ENCODE data around the gene PAK4. TPM values are rescaled to one million over a fixed set of nuclear protein-coding genes. Genes with fewer than 3 reads are reported as not detected.

PAK4 gene
- total RNA-seq, 1 experiment from 2014 or later, result 63.1 TPM

DNA sequence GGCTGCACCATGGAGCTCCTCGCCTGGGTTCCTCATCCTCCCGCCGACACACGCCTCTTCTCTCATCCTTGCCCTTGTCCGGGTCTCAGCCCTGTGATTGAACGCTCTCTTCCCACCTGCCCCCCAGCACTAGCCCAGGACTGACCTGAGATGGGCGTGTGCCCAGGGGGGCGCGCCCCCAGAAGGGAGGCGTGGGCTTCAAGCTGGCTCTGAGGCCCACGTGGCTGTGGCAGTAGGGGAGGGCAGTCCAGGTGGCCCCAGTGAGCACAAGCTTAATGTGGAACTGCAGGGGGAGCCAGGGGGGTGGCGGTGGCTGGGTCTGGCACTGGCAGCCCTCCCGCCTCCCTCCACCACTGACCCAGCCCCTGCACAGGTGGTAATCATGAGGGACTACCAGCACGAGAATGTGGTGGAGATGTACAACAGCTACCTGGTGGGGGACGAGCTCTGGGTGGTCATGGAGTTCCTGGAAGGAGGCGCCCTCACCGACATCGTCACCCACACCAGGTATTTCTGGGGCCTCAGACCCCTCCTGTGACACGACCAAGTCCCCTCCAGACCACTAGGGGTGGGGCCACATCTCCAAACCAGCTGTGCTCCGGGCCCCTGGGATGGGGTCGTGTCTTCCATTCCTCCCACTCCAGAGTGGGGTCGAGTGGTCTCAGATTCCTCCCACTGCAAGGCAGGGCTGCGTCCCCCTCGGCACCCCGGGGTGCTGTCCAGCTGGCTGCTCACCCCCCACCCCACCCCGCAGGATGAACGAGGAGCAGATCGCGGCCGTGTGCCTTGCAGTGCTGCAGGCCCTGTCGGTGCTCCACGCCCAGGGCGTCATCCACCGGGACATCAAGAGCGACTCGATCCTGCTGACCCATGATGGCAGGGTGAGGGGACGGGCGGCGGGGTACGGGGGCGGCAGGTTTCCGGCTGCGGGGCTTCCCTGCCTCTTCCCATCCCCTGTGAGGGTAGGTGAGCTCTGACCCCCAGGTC lies 49.3 kb downstream of the PAK4 start:
- Histone ChIP-seq H3K9me3 (ENCODE audit: control insufficient read depth, low read depth, low read length) (no peaks in the 10 kb centered on the region), H4K20me1 (ENCODE audit: control insufficient read depth, insufficient read depth, insufficient read length) (no peaks in the 10 kb centered on the region), H3K27ac (ENCODE audit: insufficient read length, low read depth, low read length) (no peak overlapping the region), H3K56ac (ENCODE audit: insufficient read length, low read depth, low read length) (no peak overlapping the region), H2BK15ac (ENCODE audit: low read depth, low read length) (no peak overlapping the region), H3K79me1 (ENCODE audit: insufficient read depth, low read depth, low read length, poor library complexity, severe bottlenecking) (no peaks in the 10 kb centered on the region), H3K4ac (ENCODE audit: low read depth, low read length) (no peak overlapping the region), H3K27me3 (ENCODE audit: insufficient read depth, low read length) (no peaks in the 10 kb centered on the region), H3K9ac (ENCODE audit: extremely low read depth, insufficient read length, low read length) (no peak overlapping the region), H3K23ac (ENCODE audit: insufficient read length, low read depth, low read length) (no peak overlapping the region), H3K79me2 (ENCODE audit: insufficient read depth, low read length) (no peaks in the 10 kb centered on the region), H2AFZ (ENCODE audit: low read length) (no peak overlapping the region), H3K14ac (ENCODE audit: insufficient read depth, low read length) (no peak overlapping the region), H3K23me2 (ENCODE audit: insufficient read length, low read depth, low read length, poor library complexity, severe bottlenecking) (no peaks in the 10 kb centered on the region), H2BK20ac (ENCODE audit: low read depth, low read length, poor library complexity, severe bottlenecking) (no peak overlapping the region), H2BK5ac (ENCODE audit: insufficient read length, low read length) (no peak overlapping the region), H4K91ac (ENCODE audit: insufficient read length, low read depth, low read length) (no peak overlapping the region), H3K4me1 (ENCODE audit: insufficient read depth, low read length) (no peaks in the 10 kb centered on the region), H2AK5ac (ENCODE audit: insufficient read length, low read length) (no peak overlapping the region), H2BK120ac (ENCODE audit: low read depth, low read length, poor library complexity, severe bottlenecking) (no peak overlapping the region), H3K18ac (ENCODE audit: insufficient read length, low read depth, low read length) (no peak overlapping the region), H2BK12ac (ENCODE audit: insufficient read length, low read depth, low read length) (no peak overlapping the region), H4K5ac (ENCODE audit: insufficient read length, low read depth, low read length) (no peak overlapping the region), H3K4me2 (ENCODE audit: insufficient read depth, insufficient read length, low read length) (no peak overlapping the region), H3T11ph (ENCODE audit: low read length) (no peak overlapping the region), H4K8ac (replicated peaks; ENCODE audit: insufficient read length, low read depth, low read length) (no peak overlapping the region)
- Mint-ChIP-seq H3K27ac (peak overlapping the region in 1 of 3 experiments; percentile 65; a peak in 2 of 7 replicates), H3K4me3 (no peak overlapping the region), H3K9me3 (no peaks in the 10 kb centered on the region), H3K27me3 (ENCODE audit: low read depth) (no peaks in the 10 kb centered on the region), H3K36me3 (ENCODE audit: insufficient read depth in 1 of 3, low read depth in 3 of 3) (peaks cover 2 to 39% (median 31%) of the 10 kb centered on the region in 3 experiments; a peak in 6 of 7 replicates), H3K4me1 (no peaks in the 10 kb centered on the region)
- TF ChIP-seq, protein P1, sequence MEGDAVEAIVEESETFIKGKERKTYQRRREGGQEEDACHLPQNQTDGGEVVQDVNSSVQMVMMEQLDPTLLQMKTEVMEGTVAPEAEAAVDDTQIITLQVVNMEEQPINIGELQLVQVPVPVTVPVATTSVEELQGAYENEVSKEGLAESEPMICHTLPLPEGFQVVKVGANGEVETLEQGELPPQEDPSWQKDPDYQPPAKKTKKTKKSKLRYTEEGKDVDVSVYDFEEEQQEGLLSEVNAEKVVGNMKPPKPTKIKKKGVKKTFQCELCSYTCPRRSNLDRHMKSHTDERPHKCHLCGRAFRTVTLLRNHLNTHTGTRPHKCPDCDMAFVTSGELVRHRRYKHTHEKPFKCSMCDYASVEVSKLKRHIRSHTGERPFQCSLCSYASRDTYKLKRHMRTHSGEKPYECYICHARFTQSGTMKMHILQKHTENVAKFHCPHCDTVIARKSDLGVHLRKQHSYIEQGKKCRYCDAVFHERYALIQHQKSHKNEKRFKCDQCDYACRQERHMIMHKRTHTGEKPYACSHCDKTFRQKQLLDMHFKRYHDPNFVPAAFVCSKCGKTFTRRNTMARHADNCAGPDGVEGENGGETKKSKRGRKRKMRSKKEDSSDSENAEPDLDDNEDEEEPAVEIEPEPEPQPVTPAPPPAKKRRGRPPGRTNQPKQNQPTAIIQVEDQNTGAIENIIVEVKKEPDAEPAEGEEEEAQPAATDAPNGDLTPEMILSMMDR (conservative IDR thresholded peaks at IDR 0.05), result no peak
- WGBS (ENCODE audit: extremely low coverage, insufficient read length, low lambda C conversion rate), result no CpG with 5 or more reads among the region's 43 CpGs
- no peak for DNase-seq

Data from H9 (cell line).